Occipital lobe (tissue), 2 donors: Measurements from ENCODE around the gene CNIH1. TPM values are rescaled to one million over a fixed set of nuclear protein-coding genes. Genes with fewer than 3 reads are reported as not detected.

Experiments used
- DNase-seq: peaks from one replicate; lab custom pipeline; 2025; lab: John Stamatoyannopoulos, UW
- total RNA-seq: library from RNA; depleted of rRNA; stranded (reverse); fragments of >200 nt; gene quantifications from one replicate; pipeline ENCODE4 v1.2.3, GENCODE V29; 2014

Gene CNIH1
- total RNA-seq: 39.3 TPM

DNA sequence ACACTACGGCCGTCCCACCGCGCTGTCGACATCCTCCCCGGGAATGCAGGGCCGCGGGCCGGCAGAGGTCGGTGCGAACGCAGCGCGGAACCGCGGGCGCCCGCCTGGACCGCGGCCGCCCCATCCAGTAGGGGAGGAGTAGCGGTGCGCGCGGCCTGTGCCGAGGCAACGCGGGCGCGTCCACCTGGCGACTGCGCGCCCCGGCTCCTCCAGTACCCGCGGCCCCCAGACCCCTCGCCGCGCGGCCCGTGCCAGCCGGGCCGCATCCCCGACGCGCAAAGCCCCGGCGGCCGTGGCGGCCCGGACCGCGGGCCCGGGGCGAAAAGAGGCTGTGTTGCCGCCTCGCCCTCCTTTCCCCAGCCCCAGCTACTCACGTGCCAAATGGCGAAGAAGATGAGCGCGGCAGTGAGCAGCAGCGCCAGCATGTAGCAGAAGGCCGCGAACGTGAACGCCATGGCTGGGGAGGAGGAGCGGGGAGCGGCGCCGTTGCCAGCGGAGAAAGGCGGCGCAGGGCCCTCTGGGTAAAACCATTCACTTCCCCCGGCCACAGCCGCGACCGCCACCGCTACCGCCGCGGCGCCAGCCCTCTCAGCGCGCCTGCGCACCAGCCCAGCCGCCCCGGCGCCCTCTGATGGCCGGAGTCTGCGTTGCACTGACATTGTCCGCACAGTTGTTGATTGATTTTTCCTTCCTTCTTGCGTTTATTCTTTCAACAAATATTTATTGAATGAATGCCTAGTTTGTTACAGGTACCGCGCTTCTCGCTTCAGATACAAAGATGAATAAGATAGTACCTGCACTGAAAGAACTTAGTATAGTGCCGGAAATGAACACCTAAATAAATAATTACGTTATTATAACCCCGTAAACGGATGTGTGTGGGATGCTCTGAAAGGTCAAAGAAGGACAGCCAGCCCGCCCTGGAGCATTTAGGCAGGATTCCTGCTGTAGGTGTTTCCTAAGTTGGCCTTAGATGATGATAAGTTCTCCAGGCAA lies at the start of gene CNIH1:
TSS of gene CNIH1 (minus strand) at position 502 of the 996 bp plus-strand sequence. CDS start at position 455, 47 bp downstream.
- DNase-seq: peak; percentile 88

DNA sequence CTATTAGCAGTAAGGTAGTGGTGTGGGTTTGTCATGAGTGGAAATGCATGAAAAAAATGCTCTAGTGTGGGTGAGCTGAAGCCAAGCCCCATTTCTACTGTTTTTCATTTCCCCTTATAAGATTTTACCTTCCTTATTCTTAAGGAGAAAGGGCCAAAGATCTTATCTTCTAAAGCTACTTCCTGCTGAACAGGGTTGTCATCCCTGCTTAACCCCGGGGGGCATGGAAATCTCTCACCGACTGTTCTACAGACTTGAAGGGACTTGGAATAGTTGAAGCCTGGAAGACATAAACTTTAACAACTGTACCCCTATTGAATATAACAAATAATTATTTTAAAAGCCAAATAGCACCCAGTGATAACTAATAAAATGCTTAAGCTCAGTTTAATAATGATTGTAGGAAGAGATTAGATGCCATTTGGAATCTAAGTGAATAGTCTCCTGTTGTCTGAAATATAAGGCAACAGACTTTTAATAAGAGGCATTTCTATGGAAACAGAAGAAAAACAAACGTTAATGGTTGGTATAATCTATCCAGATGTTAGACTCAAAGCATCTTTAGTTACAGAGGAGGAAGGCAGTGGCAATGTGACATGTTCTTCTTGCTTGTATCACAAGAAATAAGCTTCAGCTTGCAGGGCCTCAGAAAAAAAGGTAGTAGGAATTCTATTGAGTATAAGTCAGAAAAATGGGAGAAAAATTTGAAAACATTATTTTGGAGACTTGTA lies 49.4 kb upstream of the CNIH1 start:
- DNase-seq: no peak

DNA sequence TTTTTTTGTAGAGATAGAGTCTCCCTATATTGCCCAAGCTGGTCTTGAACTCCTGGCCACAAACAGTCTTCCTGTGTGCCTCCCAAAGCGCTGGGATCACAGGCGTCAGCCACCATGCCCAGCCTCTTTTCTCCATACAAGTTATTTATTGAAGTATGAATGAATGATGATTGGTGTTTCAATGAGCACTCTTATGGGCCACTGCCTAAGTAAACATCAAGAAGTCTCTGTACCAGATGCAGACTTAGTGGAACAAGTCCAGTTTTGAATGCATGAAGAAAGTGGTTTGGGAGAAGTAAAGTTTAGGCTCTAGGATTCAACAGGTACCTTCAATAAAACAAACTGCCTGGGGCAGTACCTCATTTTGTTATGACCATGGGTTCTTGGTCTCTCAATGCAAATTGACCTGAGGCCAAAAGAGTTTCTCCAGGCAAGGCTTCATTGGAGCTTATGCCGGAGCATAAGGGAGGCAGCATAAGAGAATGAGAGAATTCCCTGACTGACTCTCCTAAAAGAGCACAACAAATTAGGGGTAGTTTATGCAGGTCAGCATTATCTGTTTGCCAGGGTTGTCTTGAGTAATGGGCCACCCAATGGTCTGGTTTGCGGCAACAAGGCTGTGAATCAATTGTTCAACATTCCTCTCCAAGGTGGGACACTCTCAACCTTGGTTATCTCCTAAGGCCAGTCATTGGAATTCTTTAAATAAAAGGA lies 48.7 kb upstream of the CNIH1 start:
- DNase-seq: no peak

DNA sequence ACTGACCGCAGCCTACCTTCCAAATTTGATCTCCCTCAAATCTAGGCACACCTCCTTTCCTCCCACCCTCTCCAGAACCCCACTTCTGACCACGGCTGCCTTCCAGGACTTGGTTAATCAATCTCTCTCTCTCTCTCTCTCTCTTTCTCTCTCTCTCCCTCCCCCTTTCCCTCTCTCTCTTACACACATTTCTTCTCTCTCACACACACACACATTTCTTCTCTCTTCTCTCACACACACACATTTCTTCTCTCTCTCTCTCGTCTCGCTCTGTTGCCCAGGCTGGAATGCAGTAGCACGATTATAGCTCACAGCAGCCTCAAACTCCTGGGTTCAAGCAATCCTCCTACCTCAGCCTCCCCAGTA lies 48.1 kb upstream of the CNIH1 start:
- no peak for DNase-seq

DNA sequence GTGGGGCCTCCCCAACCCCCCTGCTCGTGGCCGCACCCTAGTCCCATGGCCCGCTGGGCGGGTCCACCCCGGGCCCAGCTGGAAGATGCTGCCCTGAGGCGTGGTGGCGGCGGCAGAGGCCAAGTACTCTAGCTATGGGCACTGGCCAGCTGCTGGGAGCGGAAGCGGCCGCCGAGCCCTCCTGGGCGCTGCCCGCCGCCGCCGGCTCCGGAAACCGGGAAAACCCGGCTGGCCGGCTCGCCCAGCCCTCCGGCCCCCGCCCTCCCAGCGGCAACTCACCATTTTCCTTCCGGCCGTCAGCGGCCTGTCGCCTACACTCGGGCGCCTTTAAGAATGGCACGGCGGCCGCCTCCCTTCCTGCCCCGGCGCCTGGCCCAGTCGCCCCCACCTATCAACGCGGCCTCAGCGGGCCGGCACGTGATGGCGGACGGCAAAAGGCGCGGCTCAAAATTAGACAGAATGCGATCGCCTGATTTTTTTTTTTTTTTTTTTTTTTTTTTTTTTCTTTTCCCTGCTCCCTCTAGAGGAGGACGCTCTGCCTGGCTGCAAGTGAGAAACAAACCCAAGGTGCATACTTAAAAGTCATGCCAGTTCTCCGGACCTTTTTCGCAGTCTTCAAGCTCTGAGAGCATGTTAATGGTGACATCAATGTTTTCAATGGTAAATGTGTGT lies 47.6 kb upstream of the CNIH1 start, which contains the start of gene GMFB:
TSS of gene GMFB (minus strand) at position 335 of the 672 bp plus-strand sequence. CDS start at position 282, 53 bp downstream.
- peak; percentile 86 for DNase-seq

DNA sequence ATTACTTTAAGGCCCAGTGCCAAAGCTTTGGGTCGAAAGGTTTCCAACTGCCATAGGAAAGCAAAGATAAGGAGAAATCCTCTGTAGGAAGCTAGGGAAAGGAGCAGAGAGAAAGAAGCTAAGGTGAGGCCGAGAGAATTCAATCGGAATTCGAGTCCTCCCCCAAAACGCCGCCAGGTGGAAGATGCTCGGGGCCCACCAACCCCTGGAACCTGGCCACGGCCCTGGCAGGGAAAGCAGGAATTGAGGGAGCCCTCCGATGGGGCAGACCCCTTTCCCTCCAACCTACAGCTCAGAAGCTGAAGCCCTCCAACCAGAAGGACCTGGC lies 47.1 kb upstream of the CNIH1 start:
- no peak for DNase-seq

DNA sequence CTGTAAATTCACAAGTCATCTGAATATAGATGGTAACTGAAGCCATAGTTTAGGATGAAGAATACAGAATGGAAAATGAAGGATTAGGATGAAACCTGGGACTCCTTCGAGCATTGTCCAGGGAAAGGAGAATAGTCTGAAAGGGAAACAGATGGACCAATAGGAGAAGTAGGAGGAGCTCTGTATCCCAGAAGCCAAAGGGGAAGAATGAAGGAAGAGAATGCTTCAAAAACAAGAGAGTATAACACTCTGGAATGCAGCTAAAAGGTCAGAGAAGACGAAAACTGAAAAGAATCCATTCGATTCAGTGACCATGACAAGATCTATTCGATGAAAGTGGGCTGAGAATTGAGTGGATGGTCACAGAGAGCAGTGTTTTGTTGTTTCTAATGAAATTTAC lies 46.6 kb upstream of the CNIH1 start:
- DNase-seq: no peak

DNA sequence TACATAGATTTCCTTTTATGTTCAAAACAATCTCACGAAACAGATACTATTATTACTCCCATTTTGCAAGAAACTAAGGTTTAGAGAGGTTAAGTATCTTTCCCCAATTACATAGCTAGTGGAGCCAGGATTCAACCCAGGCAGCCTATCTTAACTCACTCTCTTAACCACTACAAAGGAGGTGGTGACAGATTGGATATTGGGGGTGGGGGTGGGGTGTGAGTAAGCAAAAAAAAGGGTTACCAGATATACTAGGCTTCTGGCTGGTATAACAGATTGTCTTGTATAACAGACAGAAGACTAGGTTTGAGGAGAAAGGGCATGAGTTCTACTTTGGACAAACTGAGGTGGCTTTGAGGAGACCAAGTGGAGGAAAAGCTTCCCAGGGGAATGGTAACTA lies 45.5 kb upstream of the CNIH1 start:
- DNase-seq: no peak

DNA sequence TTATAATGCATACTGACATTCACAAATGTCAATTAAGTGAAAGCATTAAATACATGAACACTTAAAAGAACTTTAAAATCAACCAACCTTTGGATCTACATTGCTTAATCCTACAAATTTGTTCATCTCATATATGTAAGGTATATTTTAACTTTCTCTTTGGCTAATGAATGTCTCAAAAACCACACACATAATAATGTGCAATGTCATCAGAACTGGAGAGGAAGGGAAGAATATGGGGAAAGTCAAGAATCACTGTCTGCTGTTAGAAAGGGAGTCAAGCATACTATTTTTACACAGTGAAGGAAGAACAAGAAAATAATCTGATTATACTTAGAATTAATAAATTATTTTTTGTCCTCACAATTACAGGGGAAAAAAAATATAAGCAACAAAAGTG lies 42.7 kb upstream of the CNIH1 start:
- no peak for DNase-seq

DNA sequence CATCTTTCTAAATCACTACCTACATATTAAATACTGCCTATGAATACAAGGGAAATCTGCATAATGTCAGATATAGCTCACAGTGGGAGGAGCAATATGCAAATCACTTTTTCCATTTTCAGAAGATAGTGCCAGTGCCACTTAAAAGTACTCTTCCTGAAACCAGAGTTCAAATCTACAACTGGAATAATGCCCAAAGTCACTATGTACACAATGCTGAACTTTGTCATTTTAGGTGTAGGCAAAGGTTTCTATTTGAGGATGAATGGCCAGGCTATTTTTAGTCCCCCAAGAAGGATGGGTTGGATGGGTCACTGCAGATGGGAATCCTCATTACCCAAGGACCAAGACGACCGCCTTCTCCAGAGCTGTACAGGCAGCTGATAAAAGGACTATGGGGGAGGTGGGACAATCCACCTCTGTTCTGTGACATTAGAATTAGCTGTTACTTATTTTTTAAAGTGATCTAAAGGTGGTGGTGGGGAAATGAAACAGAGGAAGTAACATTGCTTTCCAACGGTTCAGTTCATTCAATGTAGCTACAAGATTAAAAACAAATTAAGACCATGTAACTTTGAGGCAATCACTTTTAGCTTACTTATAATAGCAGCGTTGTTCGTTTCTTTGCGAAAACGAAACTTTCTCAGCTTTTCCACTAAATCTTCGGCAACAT lies 42.0 kb upstream of the CNIH1 start:
- no peak for DNase-seq

DNA sequence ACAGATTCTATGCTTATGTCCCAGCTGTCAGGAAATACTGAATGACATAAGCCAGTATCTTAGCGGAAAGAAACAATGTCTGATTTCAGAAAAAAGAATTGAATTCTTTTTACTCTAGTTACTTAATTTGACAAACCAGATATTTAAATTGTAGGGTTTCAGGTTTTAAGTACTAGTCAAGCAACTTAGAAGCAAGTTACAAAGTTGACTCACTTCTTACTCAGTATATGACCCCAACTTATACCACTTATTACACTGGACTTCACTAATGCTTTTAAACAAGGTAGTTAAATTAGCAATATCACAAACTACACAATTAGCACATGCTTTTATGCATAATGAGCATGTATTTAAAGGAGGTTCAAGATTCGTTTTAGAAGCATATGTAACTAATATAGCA lies 40.5 kb upstream of the CNIH1 start:
- no peak for DNase-seq

DNA sequence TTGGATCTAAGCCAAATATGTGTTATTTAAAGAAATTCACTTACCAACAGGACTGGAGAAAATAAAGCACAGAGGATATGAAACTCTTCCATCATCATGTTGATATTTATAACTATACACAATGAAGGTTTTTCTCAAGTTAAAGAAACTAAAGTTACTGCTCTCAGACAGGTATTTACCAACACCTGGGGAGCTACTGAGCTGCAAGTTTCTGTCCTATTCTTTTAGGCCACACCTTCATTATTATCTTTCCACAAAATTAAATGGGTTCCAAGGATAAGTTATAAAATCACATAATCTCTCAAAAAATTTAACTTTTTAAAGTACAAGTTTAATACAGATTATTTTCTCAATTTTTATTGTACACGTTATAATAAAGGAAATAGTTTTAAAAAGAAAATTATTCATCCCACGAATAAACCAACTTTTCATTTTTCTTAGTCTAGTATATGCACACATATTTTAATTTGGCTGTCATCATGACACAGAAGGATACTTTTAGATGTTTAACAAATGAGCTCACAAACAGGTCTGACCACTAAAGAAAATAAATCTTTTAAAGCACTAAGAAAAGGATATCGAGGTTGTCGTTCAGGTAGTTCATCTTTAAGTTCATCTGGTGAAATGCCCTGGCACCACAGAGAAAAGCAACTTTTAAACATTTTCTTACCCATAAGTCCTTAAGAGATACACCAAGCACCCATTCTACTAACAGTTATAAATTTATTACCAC lies 39.8 kb upstream of the CNIH1 start:
- no peak for DNase-seq

DNA sequence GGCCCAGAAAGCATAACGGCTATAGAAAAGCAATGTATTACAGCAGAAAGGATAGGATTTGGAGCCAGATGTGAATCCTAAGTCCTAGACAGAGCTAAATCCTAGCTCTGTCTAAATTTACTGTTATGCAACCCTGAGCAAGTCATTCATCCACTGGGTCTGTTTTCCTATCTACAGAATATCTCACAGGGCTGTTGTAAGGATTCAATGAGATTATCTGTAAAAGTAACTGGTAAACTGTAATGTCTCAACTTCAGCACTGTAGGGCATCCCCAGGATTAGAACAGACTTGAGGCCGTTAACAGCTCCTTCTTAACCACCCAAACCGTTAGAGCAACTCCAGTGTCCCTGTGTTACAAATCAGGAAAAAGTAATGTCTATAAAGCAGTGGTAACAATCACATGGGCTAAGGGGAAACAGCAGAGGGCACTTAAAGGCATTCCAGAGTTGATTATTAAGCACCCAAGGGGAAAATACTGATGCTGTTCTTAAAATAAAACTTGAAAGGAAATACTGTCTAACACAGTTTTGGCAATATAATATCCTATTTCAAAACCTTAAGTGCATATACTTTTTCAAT lies 37.6 kb upstream of the CNIH1 start:
- no peak for DNase-seq

DNA sequence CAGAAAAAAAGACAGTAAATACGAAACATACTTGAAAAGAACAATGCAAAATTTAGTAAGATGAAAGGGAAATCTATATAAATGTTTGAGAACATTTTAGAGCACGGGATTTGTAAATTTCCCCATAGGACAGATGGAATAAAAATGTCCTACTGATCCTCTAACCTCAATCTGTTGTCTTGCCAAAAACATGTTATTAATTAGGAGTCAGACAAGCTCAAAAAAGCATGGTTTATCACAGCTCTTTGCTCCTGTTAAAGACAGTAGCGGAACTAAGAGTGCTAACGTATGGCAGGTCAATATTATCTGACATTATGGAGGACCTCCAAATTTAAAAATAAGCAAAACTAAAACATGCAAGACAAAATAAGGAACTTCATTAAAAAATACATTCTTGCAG lies 34.7 kb upstream of the CNIH1 start:
- no peak for DNase-seq

DNA sequence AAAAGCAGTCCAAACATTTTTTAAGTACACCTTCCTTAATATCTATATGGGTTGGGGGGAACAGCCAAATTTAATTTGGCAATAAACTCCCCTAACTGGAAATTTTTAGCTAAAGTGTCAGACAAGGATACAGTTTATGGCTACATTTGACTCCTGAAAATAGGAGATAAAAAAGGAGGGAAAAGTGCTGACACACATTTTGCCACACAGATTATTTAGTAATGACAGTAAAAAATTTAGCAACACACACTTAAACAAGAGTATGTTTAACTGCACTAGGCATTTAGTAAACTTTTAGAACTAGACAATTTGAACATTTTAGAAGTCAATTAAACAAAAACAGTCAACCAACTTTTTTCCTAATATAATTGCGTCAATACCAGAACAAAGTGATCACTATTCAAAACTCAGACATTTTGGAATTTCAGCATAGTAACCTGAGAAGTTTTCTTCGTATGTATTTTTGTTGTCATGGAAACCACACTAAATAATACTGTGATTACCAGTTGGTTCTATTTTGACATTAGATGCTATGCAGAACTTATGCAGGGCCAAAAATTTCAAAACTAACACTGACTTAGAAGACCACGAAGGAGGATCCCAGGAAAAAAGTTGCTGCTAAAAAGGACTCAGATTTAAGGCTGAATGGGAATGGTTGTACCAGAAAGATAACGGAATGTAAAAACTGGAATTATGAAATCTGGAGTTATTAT lies 34.2 kb upstream of the CNIH1 start:
- DNase-seq: no peak

DNA sequence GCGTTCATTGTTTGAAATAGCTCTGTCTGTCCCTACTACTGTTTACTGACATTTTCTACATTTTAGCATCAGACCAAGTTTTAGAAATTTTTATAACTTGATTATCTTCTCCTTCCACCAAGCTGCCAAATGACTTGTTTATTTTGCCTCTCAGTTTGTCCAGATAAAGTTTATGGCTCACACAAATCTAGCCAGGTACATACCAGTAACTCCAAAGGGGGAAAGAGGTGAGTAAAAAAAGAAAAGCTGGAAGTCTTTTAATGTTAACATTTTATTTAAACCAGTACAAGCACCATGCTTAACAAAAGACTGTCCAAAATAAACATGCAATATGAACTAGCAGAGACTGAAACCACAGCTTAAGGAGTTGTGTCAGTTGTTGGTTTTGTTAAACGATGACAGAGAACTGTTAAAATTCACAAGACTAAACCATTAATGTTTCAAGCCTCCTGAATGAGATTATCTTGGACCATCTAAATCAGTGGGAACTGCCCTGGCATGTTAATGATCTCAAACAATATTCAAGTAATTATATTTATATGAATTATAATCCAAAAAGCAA lies 33.1 kb upstream of the CNIH1 start:
- DNase-seq: no peak

DNA sequence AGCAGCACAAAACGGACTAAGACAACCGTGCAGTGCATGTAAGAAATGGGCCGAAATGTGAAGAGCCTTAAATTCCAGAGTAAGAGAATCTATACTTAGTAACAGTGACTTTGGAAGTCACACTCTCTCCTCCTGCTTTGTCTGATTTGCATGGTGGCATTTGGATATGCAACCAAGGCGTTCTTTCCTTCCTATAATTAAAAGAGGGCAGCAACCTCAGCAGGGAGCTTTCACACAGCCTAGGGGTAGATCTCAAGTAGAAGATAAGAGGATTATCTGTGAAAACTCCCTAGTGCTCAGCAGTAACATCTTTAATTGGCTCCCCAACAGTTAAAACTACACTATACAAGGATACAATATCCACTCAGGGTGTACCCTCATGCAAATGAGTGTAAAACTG lies 31.1 kb upstream of the CNIH1 start:
- DNase-seq: no peak

DNA sequence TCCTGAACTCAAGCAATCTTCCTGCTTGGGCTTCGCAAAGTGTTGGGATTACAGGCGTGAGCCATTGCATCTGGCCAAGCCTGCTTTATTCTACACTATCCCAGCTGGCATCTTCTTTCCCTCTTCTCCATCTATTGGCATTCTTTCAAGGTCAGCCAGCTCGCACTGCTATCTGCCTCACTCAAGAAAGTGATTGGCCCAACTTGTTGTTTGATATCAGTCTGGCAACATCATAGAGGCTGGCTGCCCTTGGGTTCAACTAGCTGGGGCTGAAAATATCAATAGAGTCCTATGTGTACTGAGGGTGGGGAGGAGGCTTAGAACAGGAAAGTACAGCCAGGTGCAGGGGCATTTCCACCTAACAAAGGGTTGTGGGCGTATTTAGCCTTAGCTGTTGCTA lies 30.5 kb upstream of the CNIH1 start:
- DNase-seq: no peak

DNA sequence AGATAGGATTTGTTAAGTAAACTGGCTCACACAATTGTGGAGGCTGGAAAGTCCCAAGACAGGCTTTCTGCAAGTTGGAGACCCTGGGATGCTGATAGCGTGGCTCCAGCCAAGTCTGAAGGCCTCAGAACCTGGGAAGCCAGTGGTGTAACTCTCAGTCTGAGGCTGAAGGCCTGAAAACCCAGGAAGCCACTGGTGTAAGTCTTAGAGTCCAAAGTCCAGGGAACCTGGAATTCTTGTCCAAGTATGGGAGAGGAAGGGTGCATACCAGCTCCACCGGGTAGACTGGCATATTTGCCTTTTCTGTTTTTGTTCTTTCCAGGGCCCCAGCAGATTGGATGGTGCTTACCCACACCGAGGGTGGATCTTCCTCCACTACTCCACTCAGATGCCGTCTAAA lies 29.5 kb upstream of the CNIH1 start:
- no peak for DNase-seq
